HG03571 (cell line): ENCODE results near the gene PHACTR2.

Source experiments
- ATAC-seq: cut with Tn5 transposase; IDR thresholded peaks from one replicate; pipeline ENCODE4 v1.9.1; 2021; ENCODE audit not compliant: unreplicated experiment

The PHACTR2 gene

DNA sequence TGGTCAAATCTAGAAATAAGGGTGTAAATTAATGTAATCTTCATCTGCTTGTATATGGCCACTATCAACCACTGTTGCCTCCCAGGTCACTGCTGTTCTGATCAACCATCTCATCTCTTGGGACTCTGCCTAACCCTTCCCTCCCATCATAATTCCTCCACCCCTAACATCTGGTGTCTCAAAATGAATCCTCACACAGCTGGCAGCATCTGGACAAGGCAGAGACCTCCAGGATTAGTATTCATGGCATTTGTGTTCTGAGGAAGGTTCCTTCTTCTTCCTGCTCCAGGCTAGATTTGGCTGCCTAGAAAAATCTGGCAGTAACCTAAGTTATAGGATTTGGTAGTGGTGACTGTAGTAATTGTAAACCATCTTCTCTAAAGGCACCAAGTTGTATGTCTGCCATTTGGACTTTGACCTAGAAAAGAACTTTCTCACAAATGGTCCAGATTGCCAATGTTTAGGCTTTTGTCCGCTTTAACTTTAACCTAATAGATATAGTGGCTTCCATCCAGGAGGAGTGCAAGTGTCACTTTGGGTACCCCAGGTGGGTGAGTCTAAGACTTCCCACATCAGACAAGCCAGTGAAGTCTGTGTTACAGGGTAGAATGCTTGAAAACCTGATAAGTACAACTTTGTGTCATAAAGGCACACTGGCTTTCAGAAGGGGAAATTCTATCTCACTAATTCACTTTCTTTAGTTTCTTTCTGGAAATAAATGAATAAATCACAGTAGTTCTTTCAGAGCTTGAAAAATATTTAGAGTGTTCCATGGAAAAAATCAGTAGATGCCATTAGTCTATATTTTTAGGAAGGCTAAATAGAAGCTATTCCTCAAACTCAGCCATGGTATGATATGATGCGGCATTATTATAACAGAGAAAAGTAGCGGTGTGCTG lies 3.0 kb upstream of the PHACTR2 start:
- no peak for ATAC-seq

DNA sequence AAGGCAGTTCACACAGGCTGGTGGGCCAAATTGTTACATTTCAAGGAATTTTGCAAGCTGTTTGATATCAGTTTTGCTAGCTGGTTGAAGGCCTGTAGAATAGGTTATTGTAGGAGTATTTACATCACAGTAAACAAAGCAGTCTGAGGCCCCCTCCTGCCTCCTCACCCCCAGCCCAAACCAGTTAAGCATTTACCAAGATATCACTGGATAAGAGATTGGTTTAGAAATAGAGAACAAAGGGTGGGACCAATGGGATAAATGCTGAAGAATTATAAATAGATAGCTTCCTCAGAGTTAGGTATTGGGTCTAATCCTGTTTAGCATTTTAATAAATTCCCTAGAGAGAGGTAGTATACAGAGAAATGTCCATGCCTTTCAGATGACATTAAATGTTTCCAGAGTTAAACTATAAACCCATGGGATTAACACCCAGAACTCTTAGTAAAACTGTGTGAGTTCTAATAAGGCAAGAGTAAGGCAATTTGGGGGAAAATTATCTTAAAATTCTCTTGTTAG lies 2.3 kb upstream of the PHACTR2 start:
- no peak for ATAC-seq

DNA sequence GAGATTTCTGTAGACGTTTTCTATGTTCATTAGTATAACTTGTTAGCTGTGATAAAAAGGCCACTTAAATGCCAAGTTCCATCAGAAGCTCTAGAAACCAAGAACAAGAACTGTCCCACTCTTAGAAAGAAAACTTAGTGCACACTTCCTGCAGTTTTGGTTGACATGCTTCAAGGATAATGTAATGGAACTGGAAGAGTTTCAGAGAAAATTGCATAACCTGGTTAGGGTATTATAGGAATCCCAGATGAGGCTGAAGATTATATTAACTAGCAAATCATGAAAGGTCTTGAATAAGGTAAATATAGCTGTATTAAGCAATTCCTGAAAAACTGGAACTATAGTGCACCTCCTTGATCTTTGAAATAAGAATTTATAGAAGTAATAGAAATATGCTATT lies 1.8 kb upstream of the PHACTR2 start:
- no peak for ATAC-seq

DNA sequence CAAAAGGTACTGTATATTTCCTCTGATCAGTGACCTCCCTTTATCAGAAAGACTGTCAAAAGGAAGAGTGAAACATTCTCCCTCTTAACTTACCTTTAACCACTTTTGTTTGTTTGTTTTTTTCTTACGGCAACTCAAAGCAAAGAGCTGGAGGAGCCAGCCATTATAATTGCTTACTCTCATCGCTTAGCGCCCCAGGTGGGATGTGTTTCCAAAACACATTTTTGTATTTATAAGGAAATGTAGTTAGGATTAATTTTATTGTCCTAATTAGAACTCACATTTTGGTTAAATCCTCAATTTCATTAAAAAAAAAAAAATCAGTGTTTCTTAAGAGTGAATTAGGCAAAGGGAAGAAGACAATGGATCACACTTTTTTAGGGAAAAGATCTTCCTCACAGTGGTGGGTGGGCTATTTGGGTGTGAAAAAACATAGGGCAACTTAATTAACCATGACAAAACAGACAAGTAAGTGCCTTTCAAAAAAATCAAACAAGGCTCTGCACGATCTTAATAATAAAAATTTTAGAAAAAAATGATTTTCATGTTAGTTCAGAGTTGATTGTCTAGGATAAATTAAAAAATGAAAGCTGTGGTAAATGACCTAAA lies 1.2 kb upstream of the PHACTR2 start:
- no peak for ATAC-seq

DNA sequence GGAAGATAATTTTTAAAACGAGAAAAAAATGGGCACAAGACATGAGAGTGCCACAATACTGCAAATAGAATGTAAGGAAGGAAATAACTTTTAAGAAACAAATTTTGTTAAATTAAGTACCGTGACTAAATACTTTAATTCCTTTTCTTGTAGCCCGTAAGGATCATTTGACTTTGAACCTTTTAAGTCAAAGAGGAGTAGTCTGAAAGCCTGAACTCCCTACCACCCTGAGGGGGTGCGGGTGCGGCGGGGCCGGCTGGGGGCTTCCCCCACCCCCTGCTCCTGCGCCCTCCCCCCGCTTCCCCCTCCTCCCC lies 231 bp upstream of the PHACTR2 start:
- ATAC-seq = no peak

DNA sequence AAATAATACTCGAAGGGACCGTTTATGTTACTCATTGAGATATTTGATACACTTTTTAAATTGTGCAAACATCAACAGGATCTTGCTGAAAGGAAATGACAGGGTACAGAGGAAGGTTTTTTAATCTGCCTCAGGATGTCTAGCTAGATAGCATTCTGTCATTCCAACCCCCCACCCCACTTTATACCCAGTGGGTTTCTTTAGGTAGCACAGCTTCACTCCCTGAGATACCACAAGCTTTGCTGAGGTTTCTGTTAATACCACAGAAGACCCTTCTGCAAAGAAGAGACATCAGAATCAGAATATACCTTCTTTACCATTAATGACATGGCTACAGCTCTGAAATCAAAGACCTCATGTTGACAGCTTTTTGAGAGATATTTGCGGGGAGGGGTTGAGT lies 1.3 kb downstream of the PHACTR2 start:
- ATAC-seq = no peak

DNA sequence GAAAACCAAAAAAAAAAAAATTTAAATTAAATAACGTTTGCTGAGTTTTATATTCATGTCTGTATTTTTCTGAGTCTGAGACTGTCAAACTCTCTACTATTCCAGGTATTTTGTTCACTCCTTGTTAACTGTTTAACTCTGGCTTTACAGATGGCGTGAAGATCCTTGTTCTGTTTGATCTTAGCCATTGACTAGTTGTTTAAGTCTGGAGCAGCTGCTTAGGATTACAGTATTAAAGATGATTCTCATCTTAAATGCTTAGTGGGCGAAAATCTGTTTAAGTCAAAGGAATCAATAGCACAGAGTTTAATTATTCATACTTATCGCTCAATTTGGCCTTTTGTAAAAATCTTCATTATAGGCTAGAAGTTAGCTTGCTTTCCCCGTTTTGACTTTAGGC lies 2.4 kb downstream of the PHACTR2 start:
- no peak for ATAC-seq

DNA sequence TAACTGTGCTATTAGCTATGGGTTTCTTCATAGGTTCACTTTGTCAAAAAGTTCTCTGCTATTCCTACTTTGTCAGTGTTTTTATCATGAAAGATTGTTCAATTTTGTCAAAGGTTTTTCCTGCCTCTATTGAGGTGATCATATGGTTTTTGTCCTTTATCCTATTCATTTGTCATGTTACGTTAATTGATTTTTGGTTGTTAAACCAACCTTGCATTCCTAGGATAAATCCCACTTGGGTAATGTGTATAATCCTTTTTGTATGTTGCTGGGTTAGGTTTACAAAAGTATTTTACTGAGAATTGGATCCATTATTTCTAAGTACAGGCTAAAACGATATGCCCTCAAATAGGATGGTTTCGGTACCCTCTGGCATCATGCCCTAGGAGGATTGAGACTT lies 5.0 kb downstream of the PHACTR2 start:
- no peak for ATAC-seq

DNA sequence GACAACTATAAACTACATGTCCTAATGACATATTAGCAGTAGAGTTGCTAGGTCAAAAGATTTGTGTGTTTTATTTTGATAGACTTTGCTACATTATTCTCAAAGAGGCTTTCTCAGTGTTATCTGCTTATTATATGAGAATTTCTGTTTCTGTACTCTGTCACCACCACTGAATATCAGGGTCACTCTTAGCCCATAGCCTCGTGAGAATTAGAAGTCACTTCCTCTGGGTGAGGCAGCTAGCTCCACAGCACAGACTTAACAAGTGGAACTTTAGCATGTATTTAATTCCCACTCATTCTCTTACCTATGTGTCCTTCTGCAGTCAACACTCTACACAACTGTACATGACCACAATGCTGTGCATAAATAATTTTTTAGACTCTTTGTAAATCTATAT lies 6.7 kb downstream of the PHACTR2 start:
- no peak for ATAC-seq

DNA sequence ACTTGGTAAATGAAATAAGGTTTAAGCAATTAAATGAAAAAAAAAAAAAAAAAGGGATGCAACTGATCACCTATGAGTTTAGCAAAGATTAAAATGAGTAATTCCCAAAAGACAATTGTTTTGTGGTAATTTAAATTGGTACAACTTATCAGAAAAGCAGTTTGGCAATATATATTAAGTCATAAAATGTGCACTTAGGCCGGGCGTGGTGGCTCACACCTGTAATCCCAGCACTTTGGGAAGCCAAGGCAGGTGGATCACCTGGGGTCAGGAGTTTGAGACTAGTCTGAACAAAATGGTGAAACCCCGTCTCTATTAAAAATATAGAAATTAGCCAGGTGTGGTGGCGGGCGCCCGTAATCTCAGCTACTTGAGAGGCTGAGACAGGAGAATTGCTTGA lies 7.9 kb downstream of the PHACTR2 start:
- ATAC-seq = no peak

DNA sequence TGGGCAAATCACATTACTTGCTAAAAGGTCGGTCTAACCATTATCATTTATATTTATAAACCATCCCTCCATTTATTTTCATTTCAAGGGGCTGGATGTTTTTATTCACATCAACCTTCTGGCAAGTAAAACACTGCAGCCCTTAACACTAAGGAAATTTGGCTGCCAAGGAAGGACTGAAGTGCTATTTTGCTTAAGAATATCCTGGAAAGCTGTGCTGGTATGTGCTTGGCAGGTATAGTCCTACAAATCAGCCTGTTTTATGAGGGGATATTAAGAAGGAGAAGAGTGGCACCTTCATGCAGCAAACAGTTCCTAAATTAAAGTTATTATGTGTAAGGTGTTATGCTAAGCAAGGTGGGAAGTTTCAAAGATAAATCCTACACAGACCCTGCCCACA lies 9.8 kb downstream of the PHACTR2 start:
- no peak for ATAC-seq

DNA sequence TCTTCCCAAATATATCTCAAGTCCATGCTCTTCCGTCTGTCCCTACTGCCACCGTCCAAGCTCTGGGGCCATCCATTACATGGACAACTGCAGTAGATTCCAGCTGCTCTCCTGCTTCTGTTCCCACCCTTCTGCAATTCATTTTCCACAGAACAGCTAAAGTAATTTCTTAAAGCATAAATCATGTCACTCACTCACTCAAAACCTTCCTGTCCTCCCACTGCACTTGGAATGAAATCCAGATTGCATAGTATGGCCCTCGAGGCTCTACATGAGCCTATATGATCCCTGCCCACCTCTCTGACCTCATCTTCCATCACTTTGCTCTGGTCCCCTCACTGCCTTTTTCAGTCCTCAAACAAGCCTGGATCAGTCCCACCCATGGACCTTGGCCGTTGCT lies 10.9 kb downstream of the PHACTR2 start:
- no peak for ATAC-seq

DNA sequence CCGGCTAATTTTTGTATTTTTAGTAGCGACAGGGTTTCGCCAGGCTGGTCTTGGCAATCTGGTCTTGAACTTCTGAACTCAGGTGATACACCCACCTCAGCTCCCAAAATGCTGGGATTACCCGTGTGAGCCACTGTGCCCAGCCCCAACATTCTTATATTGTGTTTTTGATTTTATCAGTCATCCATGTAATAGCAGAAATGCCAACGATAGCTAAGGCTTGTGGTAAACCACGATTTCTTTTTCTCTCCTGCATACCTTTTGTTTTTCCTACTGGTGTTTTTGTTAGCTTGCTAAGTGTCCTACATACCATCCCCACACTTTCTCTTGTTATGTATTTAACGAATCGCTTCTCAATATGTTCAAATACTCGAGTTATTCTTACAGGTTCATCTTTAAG lies 12.1 kb downstream of the PHACTR2 start:
- no peak for ATAC-seq

DNA sequence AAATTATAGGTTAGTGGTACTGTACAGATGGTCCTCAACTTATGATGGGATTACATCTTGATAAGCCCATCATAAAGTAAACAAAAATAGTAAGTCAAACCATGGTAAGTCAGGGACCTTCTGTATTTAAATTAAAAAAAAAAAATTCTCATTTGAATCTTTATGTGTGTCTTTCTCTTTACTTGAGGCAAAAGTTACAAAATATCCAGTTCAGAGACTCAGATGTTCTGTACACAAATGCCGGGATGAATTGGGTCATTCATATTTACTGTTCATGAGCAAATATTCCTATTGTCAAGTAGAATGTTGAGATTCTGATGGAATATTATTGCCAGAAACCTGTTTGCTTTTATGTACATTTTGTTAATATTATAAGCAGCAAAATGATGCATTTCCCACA lies 13.4 kb downstream of the PHACTR2 start:
- ATAC-seq = no peak

DNA sequence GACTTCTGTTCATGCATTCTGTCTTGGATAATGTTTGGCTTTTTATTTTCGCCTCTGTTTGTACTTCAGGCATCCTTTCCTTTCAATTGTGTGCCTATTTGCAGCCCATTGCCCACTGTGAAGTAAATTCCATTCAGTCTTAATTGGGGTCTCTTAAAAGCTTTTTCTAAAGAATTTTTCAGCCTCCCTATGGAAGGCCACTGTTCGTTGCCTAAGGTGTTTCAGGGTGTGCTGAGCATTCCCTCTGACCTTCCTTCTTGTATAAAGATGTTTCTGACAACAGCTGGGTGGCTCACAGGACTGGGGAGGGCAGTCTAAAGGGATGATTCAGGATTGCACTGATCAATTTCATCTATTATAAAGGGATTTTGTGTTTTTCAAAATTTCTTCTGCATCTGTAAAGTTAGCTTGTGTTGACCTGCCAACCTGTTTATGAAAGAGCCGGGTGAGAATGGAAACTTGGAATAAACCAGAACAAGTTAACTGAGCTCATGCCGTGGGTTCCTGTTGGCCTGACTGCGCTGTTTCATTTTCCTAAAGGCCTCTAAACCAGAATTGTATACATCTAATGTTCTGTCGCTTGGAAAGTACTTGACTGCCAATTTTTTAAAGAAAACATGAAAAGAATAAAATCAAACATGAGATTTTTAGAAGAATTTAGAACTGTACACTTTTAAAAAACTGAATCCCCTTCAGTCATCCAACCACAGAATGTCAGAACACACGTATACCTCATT lies 14.3 kb downstream of the PHACTR2 start:
- no peak for ATAC-seq

DNA sequence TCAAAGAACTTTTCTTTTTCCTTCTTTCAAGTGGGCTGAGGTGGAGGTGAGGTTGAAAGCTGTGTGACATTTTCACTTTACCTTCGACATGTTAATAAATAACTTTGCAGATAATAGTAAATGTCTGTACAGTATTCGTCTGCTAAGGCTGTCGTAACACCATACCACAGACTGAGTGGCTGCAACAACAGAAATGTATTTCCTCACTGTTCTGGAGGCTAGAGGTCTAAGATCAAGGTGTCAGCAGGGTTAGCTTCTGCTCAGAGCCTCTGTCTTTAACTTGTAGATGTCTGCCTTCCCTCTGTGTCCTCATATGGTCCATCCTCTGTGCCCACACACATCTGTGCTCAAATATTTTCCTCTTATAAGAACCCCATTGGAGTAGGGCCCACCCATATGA lies 14.9 kb downstream of the PHACTR2 start:
- ATAC-seq = no peak

DNA sequence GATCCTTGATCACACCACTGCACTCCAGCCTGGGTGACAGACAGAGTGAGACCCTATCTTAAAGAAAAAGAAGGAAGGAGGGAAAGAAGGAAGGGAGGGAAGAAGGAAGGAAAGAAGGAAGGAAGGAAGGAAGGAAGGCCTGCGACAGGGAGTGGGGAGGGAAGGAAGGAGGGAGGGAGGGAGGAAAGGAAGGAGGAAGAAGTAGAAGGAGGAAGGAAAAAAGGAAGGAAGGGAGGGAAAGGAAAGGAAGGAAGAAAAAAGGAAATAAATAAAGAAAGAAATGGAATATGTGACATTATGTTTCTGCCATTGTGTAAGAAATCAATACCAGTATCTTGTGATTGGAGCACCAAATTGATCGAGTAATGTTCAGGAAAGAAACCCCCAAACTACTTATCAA lies 16.2 kb downstream of the PHACTR2 start:
- ATAC-seq = no peak

DNA sequence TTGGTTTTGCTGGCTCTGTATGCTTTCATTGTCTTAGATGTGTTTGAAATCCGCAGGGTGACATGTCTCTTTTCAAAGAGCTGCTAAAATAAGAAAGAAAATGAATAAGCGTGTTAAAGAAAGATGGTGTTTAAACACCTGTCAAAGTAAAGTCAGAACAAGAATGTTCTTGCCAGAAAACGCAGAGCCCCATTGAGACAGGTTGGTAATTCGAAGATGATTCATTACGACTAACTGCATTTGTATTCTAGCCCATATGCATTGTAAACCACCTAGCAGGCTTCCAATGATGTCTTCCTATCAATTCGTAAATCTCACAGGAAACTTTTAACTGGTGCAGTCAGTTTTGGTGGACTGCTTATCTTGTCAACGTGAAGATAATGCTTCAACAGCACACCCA lies 16.8 kb downstream of the PHACTR2 start:
- no peak for ATAC-seq

DNA sequence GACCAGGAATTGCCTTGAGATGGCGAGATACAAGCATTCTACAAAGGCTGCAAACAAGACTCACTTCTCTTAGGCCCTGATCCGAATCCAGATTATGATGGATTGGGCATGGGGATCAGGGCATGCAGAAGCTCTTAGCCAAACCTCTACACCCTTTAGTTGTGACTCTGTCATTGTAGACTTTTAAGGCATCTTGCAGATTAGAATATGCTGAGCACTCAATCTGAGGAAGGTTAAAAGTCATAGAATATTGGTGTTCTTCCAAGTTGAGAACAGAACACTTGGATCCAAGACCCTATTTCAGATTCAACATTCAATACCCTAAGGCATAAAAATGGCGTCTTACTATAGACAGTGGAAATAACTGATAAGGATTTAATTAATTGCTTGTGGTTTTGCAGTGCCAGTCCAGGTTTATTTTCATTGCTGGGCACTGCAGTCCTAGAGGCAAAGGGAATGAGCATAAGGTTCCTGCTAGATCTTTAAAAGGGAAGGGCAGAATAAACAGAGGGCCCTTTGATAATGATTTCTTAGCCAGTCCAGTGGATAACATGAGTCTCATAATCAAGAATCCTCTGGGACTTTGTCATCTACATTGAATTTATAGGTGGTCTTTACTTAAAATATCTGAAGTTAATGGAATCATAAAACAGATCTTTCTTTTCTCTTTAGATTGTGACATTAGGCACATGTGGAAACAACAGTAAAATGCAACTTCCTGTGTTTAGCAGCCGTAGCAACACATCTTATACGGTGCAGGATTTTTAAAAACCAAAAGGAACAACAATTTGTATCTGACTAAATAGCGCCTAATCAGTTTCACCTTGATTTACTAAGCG lies 17.6 kb downstream of the PHACTR2 start:
- no peak for ATAC-seq

DNA sequence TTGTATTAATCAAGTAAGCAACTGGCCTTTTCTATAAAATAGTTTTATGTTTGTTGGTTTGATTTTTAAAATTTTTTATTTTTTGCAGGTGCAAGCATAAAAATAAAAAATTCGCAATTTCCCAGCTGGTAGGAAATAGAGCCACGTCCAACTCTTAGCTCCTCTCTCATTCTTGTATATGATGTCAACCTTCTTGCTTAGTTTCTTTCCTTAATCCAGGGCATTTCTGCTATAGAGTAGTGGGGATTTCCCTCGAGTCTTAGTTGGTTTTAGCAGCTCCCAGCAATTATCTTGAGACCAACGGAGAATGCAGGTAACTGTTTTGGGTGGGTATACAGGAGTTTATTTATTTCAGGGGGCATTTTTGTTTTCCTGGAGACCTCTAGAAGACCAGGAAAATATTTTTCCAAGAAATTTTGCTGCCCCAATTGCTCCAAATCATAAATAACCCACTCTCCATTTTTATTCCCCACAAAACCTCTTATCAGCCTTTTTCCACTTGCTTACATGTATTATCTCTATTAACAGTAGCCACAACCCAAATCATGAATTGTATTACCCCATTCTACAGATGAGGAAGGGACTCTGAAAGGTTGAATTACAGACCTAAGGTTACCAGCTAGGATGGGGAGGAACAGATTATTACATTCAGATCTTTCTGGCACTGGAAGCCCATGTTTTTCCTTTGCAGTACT lies 18.4 kb downstream of the PHACTR2 start:
- no peak for ATAC-seq

DNA sequence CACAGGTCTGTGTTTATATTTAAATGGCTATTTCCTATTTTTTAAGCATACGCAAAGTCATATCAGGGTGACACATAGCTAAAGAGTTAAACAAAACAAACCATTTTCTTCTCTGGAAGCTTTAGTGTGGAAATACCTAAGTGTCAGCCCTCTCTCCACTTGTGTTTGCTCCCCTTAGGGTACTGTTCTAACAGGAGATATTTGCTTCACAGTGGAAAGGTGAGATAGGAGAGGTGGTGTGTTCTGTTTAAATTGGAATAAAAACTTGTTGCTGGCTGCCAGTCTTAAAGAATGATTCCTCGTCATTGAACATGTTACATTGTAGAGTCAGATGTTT lies 18.9 kb downstream of the PHACTR2 start:
- no peak for ATAC-seq
